Right lobe of liver (tissue), 6 donors: ENCODE results near the gene NRXN2. TPM values are rescaled to one million over a fixed set of nuclear protein-coding genes. Genes with fewer than 3 reads are reported as not detected.

Experiments used
- ATAC-seq, 4 donors: fragments of 200-7000 bp; cut with Tn5 transposase; one replicate each; pipeline ENCODE4 v1.9.1; 2020; ENCODE audit warnings: mild to moderate bottlenecking in 4 of 4, moderate library complexity in 4 of 4
- DNase-seq, 3 donors: peaks; one replicate each; pipeline ENCODE4 v3.0.0-alpha.2; 2020
- H3K27ac ChIP-seq, 3 donors: fragments of 200-600 bp; one replicate each; pipeline ENCODE4 v1.8.0; 2022
- H3K27me3 ChIP-seq, 2 donors: fragments of 200-600 bp; one replicate each; pipeline ENCODE4 v1.8.0; 2022
- H3K36me3 ChIP-seq, 4 donors: fragments of 200-600 bp; sonication (generic) in 1 of 4; one replicate each; pipeline versions ENCODE4 v1.5.1 to v1.8.0; 2017 to 2022; ENCODE audit warnings: control low read depth in 1 of 4
- H3K4me1 ChIP-seq, 4 donors: fragments of 200-600 bp; sonication (generic) in 1 of 4; one replicate each; pipeline versions ENCODE4 v1.5.1 to v1.8.0; 2017 to 2022; ENCODE audit warnings: control low read depth in 1 of 4
- H3K4me3 ChIP-seq, 3 donors: fragments of 200-600 bp; one replicate each; pipeline ENCODE4 v1.8.0; 2022
- H3K9me3 ChIP-seq, 4 donors: fragments of 200-600 bp; sonication (generic) in 1 of 4; one replicate each; pipeline versions ENCODE4 v1.5.1 to v1.8.0; 2017 to 2022; ENCODE audit warnings: control low read depth in 1 of 4
- POLR2A ChIP-seq: fragments of 450-650 bp; IDR thresholded peaks from one replicate; pipeline ENCODE4 v1.6.1; 2017; ENCODE audit warnings: antibody characterized with exemption, mild to moderate bottlenecking
- WGBS: methylation state at CpG from one replicate; pipeline ENCODE4 v1.1.6; 2018; ENCODE audit warnings: low coverage, low lambda C conversion rate; ENCODE audit not compliant: insufficient coverage; ENCODE audit errors: missing lambda C conversion rate; 5-methylcytosine and 5-hydroxymethylcytosine counted together
- intact Hi-C, 2 donors: fragments of 100-400 bp; cut with DNase I; formaldehyde crosslinking; loops; one replicate each; pipeline versions ENCODE4 v1.11.2 to v1.14.1; 2022
- total RNA-seq, 6 experiments: library from RNA; depleted of rRNA in 2 of 6; stranded (reverse); fragments of >200 nt in 2 of 6; fragmentation: NEBNext Ultra II Directional in 3 of 6; extraction: Animal tissue kit (Norgen Biotek cat#: 25700) in 3 of 6; gene quantifications; one replicate each; pipeline versions ENCODE4 v1.1.0 to v1.2.4, GENCODE V29; 2016 to 2023
- TF ChIP-seq, protein P1 (sequence below), 4 donors: fragments of 200-600 bp in 3 of 4; fragments of 450-650 bp in 1 of 4; IDR thresholded peaks; one replicate each; pipeline versions ENCODE4 v1.5.1 to v1.8.0; 2016 to 2022; ENCODE audit warnings: antibody characterized with exemption in 4 of 4, mild to moderate bottlenecking in 2 of 4
- donor health status: DM: no; HTN: yes; CAD: no.
- donor health status: DM: no; HTN: no; CAD: no.
- donor health status: DM: no; HTN: no; CAD: no.
- donor health status: DM: no; HTN: yes; CAD: no.
- donor health status: DM: no; HTN: yes; CAD: no.

NRXN2 gene
- total RNA-seq, 6 experiments from 2014 or later = 1.6 to 7.7 (median 2.3) TPM

DNA sequence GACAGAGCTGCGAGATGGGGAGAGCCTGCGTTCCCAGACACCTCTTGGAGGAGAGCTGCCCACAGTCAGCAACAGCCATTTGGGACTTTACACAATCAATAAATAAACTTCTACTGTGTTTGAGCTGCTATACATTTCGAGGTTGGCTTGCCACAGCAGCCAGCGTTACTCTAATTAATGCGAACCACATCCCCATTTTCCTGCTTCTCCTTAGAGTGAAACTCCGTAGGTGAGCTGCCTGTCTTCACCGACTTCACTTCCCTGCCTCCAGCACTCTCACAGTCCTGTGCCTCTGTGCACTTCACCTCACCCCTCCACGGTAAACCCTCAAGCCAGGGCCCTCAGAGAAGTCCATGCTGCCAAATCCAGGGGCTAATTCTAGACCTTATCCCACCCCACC lies 137.8 kb downstream of the NRXN2 start:
- H3K36me3 ChIP-seq = no peaks in the 10 kb centered on the region
- DNase-seq (peak in 2 of 3 donors; percentile 10 to 23), ATAC-seq (no peak)
- H3K27ac ChIP-seq = no peak overlapping the region
- H3K4me1 ChIP-seq = no peaks in the 10 kb centered on the region
- no peak overlapping the region for H3K4me3 ChIP-seq
- TF ChIP-seq POLR2A = no peak
- TF ChIP-seq, protein P1, sequence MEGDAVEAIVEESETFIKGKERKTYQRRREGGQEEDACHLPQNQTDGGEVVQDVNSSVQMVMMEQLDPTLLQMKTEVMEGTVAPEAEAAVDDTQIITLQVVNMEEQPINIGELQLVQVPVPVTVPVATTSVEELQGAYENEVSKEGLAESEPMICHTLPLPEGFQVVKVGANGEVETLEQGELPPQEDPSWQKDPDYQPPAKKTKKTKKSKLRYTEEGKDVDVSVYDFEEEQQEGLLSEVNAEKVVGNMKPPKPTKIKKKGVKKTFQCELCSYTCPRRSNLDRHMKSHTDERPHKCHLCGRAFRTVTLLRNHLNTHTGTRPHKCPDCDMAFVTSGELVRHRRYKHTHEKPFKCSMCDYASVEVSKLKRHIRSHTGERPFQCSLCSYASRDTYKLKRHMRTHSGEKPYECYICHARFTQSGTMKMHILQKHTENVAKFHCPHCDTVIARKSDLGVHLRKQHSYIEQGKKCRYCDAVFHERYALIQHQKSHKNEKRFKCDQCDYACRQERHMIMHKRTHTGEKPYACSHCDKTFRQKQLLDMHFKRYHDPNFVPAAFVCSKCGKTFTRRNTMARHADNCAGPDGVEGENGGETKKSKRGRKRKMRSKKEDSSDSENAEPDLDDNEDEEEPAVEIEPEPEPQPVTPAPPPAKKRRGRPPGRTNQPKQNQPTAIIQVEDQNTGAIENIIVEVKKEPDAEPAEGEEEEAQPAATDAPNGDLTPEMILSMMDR (IDR thresholded peaks at IDR 0.05) = no peak
- intact Hi-C loops = no loop called here
- 45% methylated on average over 6 of the region's 8 CpGs for WGBS
- peaks cover 0 to 4% (median 0%) of the 10 kb centered on the region in 4 donors for H3K9me3 ChIP-seq
- H3K27me3 ChIP-seq = no peaks in the 10 kb centered on the region

DNA sequence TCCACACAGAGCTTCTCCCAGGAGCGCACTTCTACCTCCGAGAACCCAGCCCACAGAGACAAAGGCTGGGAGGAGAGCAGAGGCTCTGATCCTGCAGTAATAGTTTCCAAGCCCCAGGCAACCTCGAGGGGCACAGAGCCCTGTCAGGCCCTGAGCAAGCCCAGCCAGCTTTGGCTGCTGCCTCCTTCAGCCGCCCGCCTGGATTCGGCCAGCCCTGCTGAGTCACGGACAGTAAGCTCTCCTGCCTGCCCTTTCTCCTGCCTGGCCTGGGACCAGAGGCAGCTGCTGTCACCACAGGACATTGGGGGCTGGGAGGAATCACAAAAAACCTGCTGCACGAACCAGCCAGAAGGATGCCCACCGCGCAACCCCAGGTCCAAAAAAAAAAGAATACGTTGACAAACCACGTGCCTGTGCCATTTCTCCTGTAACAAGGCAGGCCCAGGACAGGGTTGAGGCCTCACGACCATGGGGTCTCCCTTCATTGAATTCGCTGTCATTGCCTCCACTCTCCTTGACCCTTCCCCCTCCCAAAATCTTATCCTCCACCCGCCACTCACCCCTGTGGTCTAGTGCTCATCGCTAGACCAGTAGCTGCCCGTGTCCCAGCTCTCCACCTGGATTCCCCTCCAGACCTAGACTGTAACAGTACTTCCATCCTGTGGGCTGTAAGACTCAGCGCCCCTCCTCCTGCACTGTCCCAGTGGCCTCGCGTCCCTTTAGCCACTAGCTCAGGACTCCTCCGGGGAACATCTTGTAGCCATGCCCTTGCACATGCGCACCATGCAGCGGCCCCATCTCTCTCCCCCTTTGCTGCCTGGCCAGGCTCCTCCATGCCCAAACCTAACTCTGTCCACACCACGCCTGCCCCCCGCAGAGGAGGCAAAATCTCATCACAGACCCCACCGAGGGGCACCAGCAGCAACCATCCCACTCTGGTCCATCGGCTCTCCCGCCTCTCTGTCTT lies 139.4 kb downstream of the NRXN2 start:
- Histone ChIP-seq H3K27me3 (no peaks in the 10 kb centered on the region), H3K4me3 (no peak overlapping the region), H3K9me3 (no peaks in the 10 kb centered on the region), H3K27ac (no peak overlapping the region), H3K4me1 (no peaks in the 10 kb centered on the region), H3K36me3 (no peaks in the 10 kb centered on the region)
- peak in 2 of 3 donors; percentile 27 to 28 for DNase-seq
- no peak for TF ChIP-seq POLR2A
- TF ChIP-seq, protein P1 (IDR thresholded peaks at IDR 0.05) = no peak
- 71% methylated on average over 14 of the region's 28 CpGs for WGBS
- ATAC-seq = peak in 1 of 4 donors; percentile 38
- intact Hi-C loops = no loop called here

DNA sequence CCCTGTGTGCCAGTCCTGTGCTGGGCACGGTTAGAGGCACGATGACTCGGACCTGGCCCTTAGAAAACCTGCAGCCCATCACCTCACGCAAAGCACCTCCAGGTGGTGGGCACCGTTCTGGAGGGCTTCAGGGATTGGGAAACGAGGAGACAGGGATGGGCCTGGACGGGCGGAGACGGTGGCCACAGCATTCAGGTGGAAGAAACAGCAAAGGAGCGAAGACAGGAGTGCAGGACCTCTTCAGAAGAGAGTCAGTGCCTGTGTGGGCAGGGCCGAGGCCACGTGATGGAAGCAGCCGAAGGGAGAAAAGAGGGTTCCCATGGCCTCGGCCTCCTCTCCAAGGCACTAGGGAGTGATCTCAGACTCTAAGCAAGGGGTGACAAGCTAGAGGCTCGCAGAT lies 140.1 kb downstream of the NRXN2 start:
- intact Hi-C loops = no loop called here
- TF ChIP-seq POLR2A = no peak
- TF ChIP-seq, protein P1 (IDR thresholded peaks at IDR 0.05) = no peak
- Histone ChIP-seq H3K27me3 (no peaks in the 10 kb centered on the region), H3K36me3 (no peaks in the 10 kb centered on the region), H3K9me3 (no peaks in the 10 kb centered on the region), H3K27ac (no peak overlapping the region), H3K4me1 (no peaks in the 10 kb centered on the region), H3K4me3 (no peak overlapping the region)
- DNase-seq (peak in 1 of 3 donors; percentile 41), ATAC-seq (peak in 1 of 4 donors; percentile 9)
- 84% methylated on average over 3 of the region's 15 CpGs for WGBS

DNA sequence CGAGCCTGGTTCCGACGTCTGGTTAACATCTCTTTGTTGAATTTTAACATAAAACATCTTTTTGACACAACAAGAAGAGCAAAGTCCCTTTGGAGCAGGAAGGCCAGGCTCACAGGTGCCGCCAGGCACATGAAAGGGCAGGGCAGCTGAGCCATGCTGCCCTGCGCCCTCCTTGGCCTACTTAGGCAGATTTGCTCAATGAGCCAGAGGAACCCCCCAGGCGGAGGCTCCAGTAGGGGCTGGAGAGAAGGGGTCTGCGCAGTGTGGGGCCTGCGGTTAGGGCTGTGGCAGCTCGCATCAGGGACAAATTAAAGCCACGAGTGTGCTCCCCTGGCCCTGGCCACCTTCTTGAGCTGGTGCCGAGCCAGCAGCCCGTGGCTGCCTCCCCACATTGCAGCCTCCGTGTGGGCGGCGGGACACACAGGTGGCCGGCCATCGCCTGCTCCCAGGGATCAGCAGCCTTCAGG lies 141.9 kb downstream of the NRXN2 start:
- Histone ChIP-seq H3K9me3 (no peaks in the 10 kb centered on the region), H3K36me3 (no peaks in the 10 kb centered on the region), H3K4me1 (no peaks in the 10 kb centered on the region), H3K4me3 (no peak overlapping the region), H3K27ac (no peak overlapping the region), H3K27me3 (no peaks in the 10 kb centered on the region)
- intact Hi-C loops = no loop called here
- no peak for TF ChIP-seq POLR2A
- TF ChIP-seq, protein P1 (IDR thresholded peaks at IDR 0.05) = no peak
- ATAC-seq (peak in 1 of 4 donors; percentile 23), DNase-seq (peak in 2 of 3 donors; percentile 6 to 42)
- WGBS = 70% methylated on average over 7 of the region's 17 CpGs
